Putamen (tissue), 1 donor: ENCODE data around the gene DBT.

Experiments used
- DNase-seq: peaks from one replicate; pipeline ENCODE4 v3.0.0-alpha.2; 2016; ENCODE audit warnings: low spot score

DBT gene

DNA sequence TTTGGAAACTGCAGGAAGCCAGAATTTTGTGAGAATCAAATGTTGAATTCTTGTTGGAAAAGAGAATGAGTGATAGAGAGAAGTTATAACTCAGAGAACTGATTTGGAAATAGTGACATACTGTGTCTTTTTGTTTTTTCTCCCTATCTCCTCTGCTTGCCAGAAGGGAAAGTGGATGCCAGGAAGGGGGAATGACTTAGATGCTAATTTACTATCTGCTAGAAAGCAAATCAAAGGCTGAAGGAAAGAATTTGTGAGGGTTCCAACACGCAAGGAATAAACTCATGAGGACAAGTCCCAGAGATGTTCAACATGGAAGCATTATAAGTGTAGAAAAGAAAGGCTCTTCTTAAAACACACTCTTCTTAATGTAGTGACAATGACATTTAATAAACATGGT lies 51.0 kb downstream of the DBT start:
- no peak for DNase-seq

DNA sequence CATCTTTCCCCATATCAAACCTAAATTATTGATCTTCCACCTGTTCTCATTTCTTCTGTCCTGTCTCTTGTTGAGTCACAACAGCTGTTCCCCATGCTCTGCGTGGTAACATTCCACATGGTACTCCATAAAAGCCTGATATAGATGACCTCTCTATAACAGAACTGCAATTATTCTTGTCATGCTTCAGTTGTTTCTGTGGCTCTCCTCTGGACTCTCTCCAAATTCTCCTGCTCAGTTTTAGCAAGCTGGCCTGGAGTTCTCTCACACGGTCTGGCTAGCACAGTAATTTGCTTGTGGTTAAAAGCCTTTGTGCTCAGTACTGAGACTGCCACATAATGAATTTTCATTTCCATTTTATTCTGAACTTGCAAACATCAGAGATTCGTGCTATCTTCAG lies 61.0 kb downstream of the DBT start:
- peak; percentile 75 for DNase-seq

DNA sequence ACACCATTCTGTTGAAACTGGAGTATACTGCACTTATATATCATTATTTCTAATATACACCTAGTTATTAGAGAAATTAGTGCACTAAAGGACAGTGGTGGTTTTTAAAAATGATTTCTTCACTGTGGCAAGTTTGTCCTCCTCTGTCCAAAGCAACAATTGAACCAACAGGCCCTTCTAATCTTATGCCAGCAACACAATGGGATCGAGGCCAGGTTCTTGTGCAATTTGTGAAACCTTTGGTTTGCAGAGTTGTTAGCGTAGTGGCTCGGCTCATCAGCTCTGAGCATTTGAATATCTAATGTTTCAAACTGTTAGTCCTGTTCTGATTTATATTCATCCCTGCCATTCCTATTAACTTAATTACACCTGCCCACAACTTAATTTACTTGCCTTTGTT lies 61.7 kb downstream of the DBT start:
- DNase-seq: peak; percentile 29

DNA sequence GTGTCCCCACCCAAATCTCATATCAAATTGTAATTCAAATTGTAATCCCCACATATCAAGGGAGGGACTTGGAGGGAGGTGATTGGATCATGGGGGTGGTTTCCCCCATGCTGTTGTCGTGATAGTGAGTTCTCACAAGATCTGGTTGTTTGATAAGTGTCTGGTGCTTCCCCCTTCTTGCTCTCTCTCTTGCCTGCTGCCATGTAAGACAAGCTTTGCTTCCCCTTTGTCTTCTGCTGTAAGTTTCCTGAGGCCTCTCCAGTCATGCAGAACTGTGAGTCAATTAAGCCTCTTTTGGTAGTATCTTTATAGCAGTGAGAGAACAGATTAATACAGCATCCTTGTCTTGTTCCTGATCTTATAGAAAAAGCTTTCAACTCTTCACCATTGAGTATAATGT lies 65.1 kb downstream of the DBT start:
- DNase-seq: no peak

DNA sequence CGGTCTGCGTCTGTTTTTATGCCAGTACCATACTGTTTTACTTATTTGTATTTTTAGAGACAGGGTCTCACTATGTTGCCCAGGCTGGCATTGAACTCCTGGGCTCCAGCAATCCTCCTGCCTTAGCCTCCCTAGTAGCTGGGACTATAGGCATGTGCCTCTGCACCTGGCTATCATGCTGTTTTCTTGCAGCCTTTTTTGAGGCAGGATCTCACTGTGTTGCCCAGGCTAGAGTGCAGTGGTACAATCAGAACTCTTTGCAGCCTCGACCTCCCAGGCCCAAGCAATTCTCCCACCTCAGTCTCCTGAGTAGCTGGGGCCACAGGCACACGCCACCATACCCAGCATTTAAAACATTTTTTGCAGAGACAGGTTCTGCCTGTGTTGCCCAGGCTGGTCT lies 66.3 kb downstream of the DBT start:
- DNase-seq: no peak

DNA sequence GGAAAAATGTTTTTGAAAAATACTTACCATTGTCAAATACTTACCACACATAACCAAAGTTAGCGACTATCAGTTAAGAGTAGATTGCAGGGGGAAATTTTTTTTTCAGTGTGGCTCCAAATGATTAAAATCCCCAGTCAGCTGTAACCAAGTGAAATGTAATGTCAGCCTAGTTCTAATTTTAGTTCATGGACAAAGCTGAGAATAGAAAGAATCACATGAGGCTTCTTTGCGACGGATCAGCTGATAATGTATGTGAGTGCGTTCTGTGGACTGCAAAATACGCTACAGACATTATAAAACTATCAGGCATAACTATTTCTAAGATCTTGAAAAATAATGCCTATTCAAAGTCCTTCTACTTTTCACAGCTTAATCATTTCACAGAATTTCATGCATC lies 71.5 kb downstream of the DBT start, which contains the start of gene LRRC39:
Gene LRRC39, minus strand, starts transcription at position 166 of the 400 bp plus-strand sequence. CDS start 9,740 bp downstream, outside the sequence.
- DNase-seq: peak; percentile 12

DNA sequence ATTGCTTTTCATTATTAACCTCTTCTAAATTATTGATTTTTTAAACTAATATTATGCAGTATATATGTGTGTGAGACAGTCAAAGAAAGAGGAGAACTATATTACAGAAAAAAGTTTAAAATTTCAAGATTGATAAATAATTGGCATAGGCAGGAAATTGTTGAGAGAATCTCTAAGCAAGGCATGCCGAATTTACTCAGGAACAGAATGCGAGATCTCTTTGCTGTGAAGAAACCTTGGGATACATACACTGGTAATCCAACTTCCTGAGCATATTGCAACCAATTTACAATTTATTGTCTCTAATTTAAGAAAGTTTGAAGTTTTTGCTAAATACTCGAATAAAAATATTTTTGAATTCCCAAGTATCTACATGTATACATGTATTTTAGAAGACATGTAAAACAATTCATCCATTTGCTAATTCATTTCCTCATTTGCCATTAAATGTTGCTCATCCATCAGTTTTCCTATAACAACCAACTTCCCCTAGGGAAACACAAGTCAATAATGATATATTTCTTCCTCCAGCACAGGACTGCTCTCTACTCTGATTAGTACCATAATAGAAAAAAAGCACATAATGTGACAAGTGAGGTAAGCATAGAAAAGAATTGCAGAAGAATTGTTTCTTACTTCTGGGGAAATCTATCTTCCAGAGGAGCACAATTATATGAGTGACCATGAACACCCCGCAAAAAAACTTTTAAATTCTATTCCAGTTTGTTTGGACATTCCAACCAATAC lies 72.2 kb downstream of the DBT start:
- no peak for DNase-seq

DNA sequence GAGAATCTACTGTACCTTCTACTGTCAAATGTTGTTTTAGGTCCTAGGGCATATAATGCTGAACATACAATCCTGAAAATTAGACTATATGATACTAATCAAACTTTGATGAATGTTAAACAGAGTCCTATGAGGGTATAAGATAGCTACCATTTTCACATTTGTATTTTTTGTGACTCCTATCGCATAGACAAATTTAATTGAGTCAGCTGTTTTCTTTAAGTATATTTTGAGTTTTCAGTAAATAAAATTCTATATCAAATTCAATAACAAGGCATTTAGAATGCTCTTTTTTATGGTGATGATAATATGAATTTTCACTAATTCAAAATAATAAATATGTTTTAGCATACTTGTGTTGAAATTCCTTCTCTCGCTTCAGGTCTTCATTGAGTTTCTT lies 81.6 kb downstream of the DBT start:
- no peak for DNase-seq

DNA sequence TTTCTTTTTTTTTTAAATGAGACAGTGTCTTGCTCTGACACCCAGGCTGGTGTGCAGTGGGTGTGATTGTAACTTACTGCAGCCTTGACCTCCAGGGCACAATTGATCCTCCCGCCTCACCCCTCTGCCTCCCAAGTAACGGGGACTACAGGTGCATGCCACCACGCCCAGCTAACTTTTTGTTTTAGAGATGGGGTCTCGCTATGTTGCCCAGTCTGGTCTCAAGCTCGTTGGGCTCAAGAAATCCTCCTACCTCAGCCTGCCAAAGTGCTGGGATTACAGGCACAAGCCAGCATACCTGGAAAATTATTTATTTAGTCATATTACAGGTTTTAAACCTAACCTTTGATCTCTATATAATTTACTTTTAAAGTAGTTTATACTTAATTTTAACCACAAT lies 84.9 kb downstream of the DBT start:
- no peak for DNase-seq

DNA sequence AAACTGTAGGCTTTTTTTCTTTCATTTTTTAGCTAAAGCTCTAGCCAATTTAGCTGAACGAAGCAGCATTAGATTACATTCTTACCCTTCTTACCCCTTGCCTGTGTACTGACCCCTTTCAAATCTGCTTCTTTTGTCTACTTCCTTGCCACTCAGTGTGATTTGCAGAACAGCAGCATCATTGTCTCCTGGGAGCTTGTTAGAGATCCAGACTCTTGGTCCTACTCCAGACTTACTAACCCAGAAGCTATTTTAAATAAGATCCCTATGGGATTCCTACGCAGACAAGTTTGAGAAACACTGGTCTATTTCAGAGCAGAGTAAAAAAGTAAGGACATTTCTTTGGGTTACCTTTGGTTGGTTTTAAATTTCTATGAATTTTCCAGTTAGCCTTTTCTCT lies 85.4 kb downstream of the DBT start:
- peak; percentile 15 for DNase-seq

DNA sequence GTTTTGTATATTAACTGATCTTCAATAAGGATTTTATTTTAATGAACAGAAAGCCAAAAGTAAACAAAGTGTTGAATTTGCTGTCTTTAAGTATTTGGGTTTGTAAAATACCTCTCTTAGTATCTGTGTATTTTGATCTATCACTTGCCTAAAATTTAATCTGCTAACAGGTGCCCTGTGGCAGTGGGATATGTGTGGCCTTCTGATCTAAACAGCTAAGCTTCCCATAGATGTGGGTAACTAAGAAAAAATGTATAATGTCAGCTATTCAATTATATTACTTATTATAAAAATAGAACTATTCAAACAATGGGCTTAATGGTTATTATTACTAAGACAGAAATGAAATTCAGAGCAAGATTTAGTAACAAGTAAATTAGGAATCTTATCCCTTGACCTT lies 86.8 kb downstream of the DBT start:
- DNase-seq: no peak

DNA sequence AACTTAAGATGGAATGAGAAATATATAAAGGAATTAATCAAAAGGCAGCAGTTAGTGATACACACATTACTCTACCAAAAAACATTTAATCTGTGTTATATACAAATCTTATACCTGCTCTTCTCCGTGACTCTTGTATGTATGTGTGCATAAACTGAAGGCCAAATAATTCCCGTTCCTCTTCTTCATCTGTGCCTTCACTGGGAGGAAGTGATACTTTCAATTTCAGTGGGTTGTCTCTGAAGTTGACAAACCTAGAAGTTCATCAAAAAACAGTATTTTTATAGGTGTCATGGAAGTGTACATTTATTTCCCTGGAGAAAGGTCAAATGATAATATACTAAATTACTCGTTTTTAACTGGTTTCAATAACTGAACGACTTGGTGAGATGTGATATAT lies 97.4 kb downstream of the DBT start:
- no peak for DNase-seq

DNA sequence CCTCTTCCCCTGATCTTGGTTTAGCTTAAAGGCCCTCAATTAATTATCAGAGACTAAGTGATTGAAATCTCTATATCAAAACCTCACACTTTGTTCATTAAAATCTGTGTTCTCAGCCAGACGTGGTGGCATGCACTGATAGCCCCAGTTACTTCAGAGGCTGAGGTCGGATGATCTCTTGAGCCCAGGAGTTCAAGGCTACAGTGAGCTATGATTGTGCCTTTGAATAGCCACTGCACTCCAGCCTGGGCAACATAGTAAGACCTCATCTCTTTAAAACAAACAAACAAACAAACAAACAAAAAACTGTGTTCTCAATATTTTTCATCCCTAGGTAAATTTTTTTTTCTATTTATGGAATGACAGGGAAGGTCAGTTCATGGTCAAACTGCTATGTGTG lies 98.0 kb downstream of the DBT start:
- DNase-seq: no peak

DNA sequence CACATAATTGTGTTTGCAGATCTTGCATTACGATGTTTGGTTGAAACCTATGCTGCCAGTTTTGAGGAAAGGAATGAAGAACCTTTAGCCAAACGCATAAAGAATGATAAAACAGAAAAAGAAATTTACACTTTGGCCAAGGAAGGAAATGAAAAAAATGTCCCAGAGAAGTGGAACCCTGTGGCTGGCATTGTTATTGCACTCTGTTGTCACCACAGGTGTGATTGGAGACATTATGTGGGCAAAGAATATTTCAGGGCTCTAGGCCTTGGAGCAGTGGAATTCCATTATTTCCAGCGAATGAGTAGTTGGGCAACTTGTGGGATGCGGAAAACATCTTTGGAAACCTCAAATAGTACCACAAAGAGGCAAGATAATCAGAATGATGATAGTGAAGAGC lies 101.8 kb downstream of the DBT start:
- DNase-seq: no peak

DNA sequence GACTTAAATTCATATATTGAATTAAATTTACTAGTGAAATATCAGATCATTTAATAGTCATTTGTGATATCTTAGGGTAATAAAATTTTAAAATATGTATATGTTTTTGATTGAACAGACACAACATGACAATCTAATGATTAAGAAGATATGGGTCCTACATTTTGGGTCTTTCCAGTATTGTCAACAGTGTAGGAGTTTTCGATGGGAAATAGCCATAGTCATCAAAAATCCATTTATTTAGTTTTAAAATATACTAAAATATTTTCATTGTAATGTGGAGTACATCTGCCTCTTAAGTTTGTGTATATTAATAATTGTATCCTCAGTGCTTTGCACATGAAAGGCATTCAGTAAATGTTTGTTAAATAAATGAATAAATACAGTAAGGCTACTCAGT lies 102.7 kb downstream of the DBT start:
- no peak for DNase-seq

DNA sequence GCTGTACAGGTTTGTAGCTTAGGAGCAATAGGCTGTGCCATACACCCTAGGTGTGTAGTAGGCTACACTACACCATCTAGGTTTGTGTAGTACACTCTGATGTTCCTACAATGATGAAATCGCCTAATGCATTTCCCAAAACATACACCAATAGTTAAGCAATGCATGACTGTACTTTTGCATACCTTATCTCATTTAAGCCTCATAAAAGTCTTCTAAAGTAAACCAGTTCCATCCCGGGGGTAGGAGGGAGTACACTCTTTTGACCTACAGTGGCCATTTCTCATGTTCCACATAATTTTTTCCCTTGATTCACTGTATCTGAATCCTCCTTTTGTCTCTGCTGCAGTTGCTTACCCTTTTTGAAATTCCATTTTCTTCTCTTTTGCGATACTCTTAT lies 104.5 kb downstream of the DBT start:
- DNase-seq: no peak

DNA sequence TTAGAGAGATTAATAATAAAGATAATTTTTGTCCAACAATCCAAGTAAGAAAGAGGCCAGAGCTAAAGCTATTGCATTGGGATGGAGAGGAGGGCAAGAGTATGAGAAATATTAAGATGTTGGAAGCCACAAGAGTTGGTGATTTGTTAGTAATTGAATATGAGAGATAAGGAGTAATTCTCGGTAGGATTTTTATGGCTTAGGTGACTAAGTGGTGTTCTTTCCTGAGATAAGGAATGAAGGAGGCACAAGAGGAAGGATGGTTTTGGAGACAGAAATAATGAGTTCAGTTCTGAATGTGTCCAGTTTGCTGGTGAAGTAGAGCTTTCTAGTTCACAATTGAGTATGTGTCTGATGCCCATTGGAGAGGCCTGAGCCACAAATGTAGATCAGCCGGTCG lies 107.3 kb downstream of the DBT start:
- no peak for DNase-seq

DNA sequence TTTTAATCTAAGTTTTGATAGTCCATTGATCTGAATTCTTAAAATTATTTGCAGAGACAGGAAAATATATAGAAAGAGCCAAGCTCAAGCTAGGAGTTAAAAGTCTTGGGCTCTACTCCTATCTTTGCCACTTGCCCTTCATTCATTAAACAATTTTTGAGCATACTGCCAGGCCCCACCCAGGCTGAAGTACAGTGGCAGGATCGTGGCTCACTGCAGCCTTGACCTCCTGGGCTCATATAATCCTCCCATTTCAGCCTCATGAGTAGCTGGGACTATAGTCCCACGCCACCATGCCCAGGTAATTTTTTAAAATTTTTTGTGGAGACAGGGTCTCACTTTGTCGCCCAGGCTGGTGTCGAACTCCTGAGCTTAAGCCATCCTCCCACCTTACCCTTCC lies 108.4 kb downstream of the DBT start:
- no peak for DNase-seq

DNA sequence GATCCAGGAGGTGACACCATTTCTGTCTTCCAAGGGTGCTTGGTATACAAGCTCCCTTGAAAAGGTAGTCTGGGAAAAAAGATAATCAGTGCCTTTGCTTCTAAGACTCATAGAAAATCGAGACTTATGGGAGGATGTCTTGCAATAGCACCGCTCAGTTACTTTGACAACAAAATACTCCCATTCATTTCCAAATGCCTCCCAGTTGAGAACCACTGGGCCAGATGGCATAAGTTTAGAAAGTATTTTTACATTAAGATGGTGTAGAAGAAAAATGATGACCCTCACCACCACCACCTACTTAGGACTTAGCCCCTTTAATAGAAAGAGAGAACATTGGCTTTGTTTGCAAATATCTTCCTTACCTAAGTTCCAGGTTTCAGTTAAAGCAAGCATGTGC lies 112.0 kb downstream of the DBT start:
- no peak for DNase-seq
